Measurements from ENCODE around the gene FAM184B.
"Not testable (repeated sequence)": the region's sequence is repeated elsewhere in the genome, so short reads cannot be mapped to it uniquely, and the experiment has no call there.

FAM184B gene

GRCh38 chr4:17688011-17688441, 93.4 kb downstream of the FAM184B start:
- no peak for TF ChIP-seq CTCF (IDR thresholded peaks at IDR 0.05; ENCODE audit: borderline replicate concordance, insufficient read depth, low read depth, low read length)
- H3K4me3 ChIP-seq (ENCODE audit: low read depth, low read length), result no peak overlapping the region

- TF ChIP-seq CTCF (IDR thresholded peaks at IDR 0.05; ENCODE audit: borderline replicate concordance, insufficient read depth, low read depth, low read length), result no peak
Measured at GRCh38 chr4:17687237-17687857, 94.1 kb downstream of the FAM184B start.

GRCh38 chr4:17684648-17685047, 96.8 kb downstream of the FAM184B start:
- not testable (repeated sequence) for H3K4me3 ChIP-seq (ENCODE audit: low read depth, low read length)

More at GRCh38 chr4:17687237-17687857, 94.1 kb downstream of the FAM184B start:
- no peak overlapping the region for H3K4me3 ChIP-seq (ENCODE audit: low read depth, low read length)

GRCh38 chr4:17682222-17682566, 99.2 kb downstream of the FAM184B start:
- H3K4me3 ChIP-seq (ENCODE audit: low read depth, low read length), result no peak overlapping the region
- no peak for TF ChIP-seq CTCF (IDR thresholded peaks at IDR 0.05; ENCODE audit: borderline replicate concordance, insufficient read depth, low read depth, low read length)

GRCh38 chr4:17681281-17682221, 99.9 kb downstream of the FAM184B start:
- TF ChIP-seq CTCF (IDR thresholded peaks at IDR 0.05; ENCODE audit: borderline replicate concordance, insufficient read depth, low read depth, low read length), result no peak
- no peak overlapping the region for H3K4me3 ChIP-seq (ENCODE audit: low read depth, low read length)

GRCh38 chr4:17680559-17681280, 100.7 kb downstream of the FAM184B start:
- no peak overlapping the region for H3K4me3 ChIP-seq (ENCODE audit: low read depth, low read length)
- no peak for TF ChIP-seq CTCF (IDR thresholded peaks at IDR 0.05; ENCODE audit: borderline replicate concordance, insufficient read depth, low read depth, low read length)

- no peak overlapping the region for H3K4me3 ChIP-seq (ENCODE audit: low read depth, low read length)
- TF ChIP-seq CTCF (IDR thresholded peaks at IDR 0.05; ENCODE audit: borderline replicate concordance, insufficient read depth, low read depth, low read length), result no peak
Measured at GRCh38 chr4:17670423-17670822, 111.0 kb downstream of the FAM184B start.

Data from GM12875 (cell line).